ENCODE data around the gene PAN2. TPM values are rescaled to one million over a fixed set of nuclear protein-coding genes. Genes with fewer than 3 reads are reported as not detected.
"Not testable (repeated sequence)": the region's sequence is repeated elsewhere in the genome, so short reads cannot be mapped to it uniquely, and the experiment has no call there.

PAN2 gene
- polyA plus RNA-seq, 4 donors: 51.8 to 138 (median 92.9) TPM

DNA sequence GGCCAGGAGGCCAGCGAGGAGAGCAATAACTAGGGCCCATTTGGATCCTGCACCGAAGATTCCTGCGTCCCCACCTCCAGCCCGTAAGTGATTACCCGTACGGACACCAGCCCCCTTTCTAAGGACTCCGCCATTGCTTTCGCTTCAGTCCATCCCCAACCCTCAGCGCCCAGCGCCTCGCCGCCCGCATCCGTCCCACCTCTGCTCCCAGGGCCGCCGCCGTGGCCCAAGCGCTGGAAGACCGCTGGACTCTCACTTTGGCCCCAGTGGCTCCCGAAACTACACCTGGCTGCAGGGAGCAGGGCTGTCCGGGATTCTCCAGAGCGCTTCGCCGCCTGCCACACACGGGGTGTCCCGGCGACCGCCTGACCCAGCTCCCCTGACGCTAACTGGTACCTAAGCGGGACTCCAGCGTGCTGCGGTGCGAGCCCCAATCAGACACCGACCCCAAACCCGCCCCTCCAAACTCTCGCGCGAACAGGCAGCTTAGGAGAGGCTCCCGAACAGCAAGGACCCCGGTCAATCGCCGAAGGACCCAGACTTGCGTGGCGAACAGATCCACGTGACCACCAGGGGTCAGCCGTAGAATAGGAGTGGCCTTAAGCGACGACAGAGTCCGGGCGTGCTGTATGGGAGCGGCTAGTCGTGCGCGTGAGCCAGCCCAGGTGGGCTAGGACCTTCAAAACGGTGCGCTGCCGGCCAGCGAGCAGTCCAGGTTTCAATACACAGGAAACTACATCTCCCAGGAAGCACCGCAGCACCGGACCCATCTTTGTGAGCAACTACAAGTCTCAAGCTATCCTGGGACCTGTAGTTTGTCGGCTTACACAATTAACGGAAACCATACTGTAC is 18.0 kb downstream of the PAN2 start, which contains the start of gene CNPY2:
Gene CNPY2 (minus strand): TSS at position 367 of the 852 bp plus-strand sequence. CDS start 771 bp downstream, outside the sequence.
- peak; percentile 90 to 96 (median 94) for DNase-seq (ENCODE audit: low read depth in 4 of 4, low spot score in 2 of 4)

DNA sequence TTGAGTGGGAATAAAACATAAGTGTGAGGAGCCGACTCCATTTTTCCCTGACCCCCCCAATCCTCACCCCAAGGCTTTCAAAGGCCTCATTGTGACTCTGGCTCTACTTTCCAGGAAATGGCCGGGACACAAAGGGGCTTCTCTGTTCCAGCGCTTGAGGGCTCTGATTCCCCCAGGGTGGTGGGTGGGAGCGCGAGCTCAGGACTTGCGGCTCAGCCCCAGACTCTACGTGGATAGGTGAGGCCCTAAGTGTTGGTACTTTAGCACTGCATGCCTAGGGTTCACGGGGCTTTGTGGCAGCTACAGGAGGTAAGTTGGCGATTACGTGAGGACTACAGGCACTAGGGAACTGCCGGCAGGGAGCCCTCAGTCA is 18.6 kb downstream of the PAN2 start:
- no peak for DNase-seq (ENCODE audit: low read depth in 4 of 4, low spot score in 2 of 4)

- DNase-seq (ENCODE audit: low read depth in 4 of 4, low spot score in 2 of 4): no peak
Measured at GRCh38 chr12:56311003-56311402, 22.8 kb downstream of the PAN2 start.

DNA sequence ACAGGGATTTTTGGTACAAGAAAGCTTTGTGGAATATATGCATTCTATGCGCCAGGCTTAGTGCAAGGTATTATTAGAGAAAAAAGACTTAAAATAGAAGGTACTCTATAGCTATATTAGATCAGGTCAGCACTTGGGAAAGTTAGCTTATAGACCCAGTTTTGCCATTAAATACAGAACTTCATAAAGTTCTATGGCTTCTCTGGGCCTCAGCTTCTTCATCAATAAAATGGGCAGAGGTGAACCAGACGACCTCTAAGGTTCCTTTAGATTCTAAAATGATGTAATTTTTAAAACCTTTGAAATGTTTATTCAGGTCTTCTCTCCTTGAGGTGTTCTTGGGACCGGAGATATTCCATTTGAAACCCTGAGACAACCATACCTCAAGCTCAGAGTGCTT is 25.1 kb downstream of the PAN2 start:
- DNase-seq (ENCODE audit: low read depth in 4 of 4, low spot score in 2 of 4): no peak

GRCh38 chr12:56307221-56307965 is 26.4 kb downstream of the PAN2 start:
- no peak for DNase-seq (ENCODE audit: low read depth in 4 of 4, low spot score in 2 of 4)

GRCh38 chr12:56304872-56305590 is 28.8 kb downstream of the PAN2 start:
- no peak for DNase-seq (ENCODE audit: low read depth in 4 of 4, low spot score in 2 of 4)

DNA sequence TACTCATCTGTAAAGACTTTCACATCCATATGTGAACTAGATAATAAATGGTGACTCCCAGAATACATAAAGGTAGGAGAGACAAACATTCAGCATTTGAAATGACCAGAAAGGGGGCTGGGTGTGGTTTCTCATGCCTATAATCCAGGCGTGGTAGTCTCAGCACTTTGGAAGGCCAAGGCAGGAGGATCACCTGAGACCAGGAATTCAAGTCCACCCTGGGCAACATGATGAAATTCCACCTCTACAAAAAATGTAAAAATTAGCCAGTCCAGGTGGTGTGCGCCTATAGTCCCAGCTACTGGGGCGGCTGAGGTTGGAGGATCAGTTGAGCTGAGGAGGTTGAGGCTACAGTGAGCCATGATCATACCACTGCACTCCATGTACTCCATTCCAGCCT is 29.5 kb downstream of the PAN2 start:
- DNase-seq (ENCODE audit: low read depth in 4 of 4, low spot score in 2 of 4): no peak

- no peak for DNase-seq (ENCODE audit: low read depth in 4 of 4, low spot score in 2 of 4)
Measured at GRCh38 chr12:56300644-56301464, 32.9 kb downstream of the PAN2 start.

GRCh38 chr12:56299853-56300643 is 33.8 kb downstream of the PAN2 start, which contains the start of gene CS:
CS (minus strand) TSS chr12:56300330; CDS start chr12:56300201, 129 bp downstream.
- DNase-seq (ENCODE audit: low read depth in 4 of 4, low spot score in 2 of 4): peak; percentile 87 to 96 (median 94)

DNA sequence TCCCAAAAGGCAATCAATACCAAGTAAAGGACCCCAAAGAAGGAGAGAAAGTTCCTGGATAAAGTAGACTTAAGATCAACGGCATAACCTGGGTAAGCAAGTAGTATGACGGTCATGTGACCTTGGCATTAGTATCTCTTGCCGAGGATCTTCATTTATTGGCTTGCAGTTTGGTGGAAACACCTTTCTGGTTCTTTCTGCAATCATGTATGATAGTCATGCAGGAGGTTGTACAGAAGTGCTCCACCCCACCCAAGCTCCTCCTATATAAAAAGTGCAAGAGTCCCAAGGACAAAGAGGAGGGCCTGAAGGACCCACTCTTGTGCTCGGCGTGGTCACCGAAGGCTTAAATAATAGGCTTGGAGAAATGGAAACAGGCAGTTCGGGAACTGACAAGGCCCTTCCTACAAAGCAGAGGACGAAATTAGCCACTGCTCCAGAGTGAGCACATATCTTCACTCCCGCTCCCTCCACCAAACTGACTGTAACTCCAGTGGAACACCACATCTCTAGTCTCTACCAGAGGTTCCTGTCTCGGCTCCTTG is 34.4 kb downstream of the PAN2 start:
- DNase-seq (ENCODE audit: low read depth in 4 of 4, low spot score in 2 of 4): no peak

GRCh38 chr12:56298828-56299227 is 35.0 kb downstream of the PAN2 start:
- DNase-seq (ENCODE audit: low read depth in 4 of 4, low spot score in 2 of 4): no peak

DNA sequence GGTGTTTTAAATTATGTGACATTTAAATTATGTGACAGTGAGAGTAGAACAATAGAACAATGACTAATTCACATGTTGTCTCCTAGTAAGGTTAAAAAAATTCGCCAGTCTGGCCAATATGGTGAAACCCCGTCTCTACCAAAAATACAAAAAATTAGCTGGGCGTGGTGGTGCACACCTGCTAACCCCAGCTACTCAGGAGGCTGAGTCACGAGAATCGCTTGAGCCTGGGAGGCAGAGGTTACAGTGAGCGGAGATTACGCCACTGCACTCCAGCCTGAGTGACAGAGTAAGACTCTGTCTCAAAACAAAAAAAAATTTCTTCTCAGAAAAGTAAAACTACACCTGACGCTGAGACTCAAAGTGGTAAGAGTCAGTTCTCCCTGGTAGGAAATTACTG is 36.4 kb downstream of the PAN2 start:
- no peak for DNase-seq (ENCODE audit: low read depth in 4 of 4, low spot score in 2 of 4)

- no peak for DNase-seq (ENCODE audit: low read depth in 4 of 4, low spot score in 2 of 4)
Measured at GRCh38 chr12:56296295-56296694, 37.5 kb downstream of the PAN2 start.

DNA sequence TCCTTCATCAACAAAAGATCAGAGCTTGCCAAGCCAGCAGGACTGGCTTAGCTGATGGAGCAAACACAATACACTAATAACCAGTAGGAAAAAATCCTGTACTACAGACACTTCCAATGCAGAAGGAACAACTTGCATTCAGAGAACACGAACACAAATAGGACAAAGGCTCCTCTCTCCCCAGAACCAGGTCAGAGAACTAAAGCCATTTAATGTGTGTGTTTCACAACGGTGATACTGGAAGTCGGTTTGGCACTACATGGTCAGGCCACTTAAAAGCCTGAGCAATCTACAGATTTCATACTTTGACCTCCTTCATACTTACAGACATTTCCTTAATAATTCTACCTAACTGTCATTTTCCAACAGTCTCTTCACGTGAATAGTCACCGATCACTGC is 40.0 kb downstream of the PAN2 start:
- DNase-seq (ENCODE audit: low read depth in 4 of 4, low spot score in 2 of 4): no peak

GRCh38 chr12:56288705-56289387 is 45.0 kb downstream of the PAN2 start:
- no peak for DNase-seq (ENCODE audit: low read depth in 4 of 4, low spot score in 2 of 4)

DNA sequence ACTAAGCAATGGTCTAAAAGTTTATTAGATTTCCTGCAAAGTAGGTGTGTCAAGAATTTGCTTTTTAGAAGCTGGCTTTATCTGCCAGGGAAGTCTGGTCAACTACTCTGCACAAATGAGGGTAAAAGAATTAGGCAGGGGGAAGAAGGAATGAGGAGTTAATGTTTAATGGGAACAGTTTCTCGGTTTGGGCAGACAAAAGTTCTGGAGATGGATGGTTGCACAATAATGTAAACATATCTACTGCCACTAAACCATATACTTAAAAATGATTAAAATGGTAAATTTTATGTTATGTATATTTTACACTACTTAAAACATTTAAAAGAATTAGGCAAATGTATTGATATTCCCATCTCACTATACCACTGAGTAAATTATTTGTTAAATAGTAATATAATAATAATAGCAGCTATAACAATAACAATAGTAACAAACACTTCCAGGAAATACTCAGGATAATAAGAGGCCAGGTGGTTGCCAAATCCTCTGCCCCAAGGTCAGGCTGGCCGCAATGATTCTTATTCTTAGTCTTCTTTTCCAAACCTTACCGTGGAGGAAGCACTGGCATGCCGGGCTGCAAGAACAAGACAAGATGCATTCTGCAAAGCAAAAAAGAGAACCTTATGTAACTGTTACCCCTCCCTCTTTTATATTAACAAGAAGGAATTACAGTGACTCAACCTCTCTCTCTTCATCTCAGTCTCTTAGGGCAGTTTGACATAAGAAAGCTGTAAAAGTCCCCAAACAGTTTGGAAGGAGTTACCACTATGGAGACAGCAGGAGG is 47.6 kb downstream of the PAN2 start:
- no peak for DNase-seq (ENCODE audit: low read depth in 4 of 4, low spot score in 2 of 4)

DNA sequence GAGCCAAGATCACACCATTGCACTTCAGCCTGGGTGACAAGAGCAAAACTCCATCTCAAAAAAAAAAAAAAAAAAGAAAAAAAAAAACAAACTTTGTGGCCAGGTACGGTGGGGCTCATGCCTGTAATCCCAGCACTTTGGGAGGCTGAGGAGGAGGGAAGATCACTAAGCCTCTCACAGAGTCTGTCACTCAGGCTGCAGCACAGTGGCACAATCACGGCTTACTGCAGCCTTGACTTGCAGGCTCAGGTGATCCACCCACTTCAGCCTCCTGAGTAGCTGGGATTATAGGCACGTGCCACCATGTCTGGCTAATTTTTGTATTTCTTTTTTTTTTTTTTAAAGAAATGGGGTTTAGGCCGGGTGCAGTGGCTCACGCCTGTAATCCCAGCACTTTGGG is 49.5 kb downstream of the PAN2 start:
- DNase-seq (ENCODE audit: low read depth in 4 of 4, low spot score in 2 of 4): not testable (repeated sequence)

GRCh38 chr12:56282579-56282978 is 51.2 kb downstream of the PAN2 start:
- no peak for DNase-seq (ENCODE audit: low read depth in 4 of 4, low spot score in 2 of 4)

All from left renal cortex interstitium (tissue), 4 donors.